NCI-H1417 treated with DMSO at 0.1 percent for 48 hours (cell line): ENCODE results near the gene UEVLD.

Experiments used
- DNase-seq: peaks from one replicate; lab custom pipeline; 2025; lab: John Stamatoyannopoulos, UW

Gene UEVLD

DNA sequence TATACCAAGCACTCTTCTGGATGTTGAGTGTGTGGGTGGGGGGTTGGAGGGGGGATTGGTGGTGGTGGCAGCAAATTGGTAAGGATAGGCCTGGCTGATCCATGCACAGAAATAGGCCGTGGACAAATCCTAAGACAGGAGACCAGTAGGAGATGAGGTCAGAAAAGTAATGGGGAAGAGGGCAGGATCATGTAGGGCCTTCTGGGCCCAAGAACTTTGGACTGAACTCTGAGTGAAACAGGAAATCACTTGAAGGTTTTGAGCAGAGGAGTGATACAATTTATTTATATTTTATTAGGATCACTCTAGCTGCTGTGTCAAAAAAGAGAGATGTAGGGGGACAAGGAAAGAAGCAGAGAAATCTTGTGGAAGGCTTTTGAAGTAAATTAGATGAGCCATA is 90.5 kb downstream of the UEVLD start:
- no peak for DNase-seq

GRCh38 chr11:18495703-18496102 is 92.8 kb downstream of the UEVLD start:
- no peak for DNase-seq

- DNase-seq, result no peak
Observed at GRCh38 chr11:18495271-18495670, 93.3 kb downstream of the UEVLD start.

DNA sequence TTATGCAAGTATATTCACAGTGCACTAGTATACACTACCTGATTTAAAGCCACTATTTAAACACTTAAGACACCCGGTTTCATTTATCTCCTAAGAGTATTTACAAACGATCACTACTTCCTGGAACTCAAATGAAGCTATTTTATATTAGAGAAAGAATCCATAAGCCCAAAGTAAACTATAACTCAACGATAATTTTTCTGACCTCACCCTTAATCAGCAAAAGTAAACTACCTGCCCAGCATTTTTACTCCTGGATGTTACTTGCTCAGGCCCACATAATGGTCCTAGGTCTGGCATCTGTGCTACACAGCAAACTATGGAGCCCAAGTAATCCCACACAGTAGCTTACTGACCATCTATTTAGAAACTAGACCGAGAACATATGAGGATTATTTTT is 95.2 kb downstream of the UEVLD start:
- no peak for DNase-seq

- DNase-seq, result no peak
Observed at GRCh38 chr11:18492888-18493287, 95.6 kb downstream of the UEVLD start.

DNA sequence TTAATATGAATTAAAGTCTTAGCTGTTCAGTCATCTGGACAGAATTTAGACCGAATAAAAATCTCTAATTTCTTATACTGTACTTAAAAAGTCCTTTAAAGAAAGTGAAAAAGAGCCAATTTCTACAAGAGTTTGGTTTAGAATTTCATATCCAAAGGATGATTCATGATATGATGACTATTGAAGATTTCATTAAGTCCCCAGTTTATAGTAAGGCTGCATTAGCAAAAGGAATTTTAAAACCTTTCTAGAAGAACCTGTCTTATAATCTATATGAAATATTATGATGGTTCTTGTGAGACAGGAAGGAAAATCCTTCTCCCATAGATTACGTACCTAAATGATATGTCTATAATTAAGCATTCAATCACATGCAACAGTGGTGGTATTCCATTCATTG is 96.6 kb downstream of the UEVLD start:
- no peak for DNase-seq

DNA sequence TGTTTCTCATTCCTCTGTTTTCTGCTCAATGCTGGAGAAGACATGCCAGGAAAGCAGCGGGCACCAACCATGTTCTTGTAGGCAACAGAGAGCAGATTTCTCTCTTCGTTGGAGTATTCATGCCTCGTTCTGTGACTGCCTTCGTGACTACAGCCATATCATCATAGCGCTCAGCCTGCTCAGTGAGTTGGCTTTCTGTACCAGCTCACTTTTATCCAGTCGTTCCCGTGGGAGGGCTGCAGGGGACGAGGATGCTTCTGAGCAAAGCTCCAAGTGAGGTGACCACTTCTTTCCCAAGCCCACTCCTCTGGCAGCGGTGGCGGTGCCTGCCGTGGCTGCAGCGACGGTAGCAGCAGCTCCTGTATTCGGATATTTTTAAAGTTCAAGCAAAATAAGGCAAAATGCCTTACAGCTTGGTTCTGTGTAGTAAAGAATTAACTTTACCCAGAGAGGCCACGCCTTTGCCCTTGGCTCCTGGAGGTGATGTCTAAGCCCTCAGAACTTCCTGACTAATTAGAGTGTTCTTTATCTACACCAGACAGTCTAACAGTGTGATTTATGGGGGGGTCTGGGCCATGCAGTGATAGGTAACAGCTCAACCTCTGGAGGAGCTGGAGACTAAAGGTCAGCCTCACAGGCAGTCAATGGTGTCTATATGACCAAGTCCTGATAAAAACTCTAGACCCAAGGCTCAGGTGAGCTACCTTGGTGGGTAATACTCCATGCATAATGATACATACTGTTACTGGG is 97.6 kb downstream of the UEVLD start:
- DNase-seq, result no peak

- DNase-seq, result no peak
Observed at GRCh38 chr11:18490319-18490718, 98.2 kb downstream of the UEVLD start.

GRCh38 chr11:18485913-18486528 is 102.5 kb downstream of the UEVLD start:
- DNase-seq, result no peak
